Activated CD8-positive, alpha-beta T cell treated with anti-CD3 and anti-CD28 coated beads for 36 hours (primary cell): Measurements from ENCODE around the gene BFSP1. TPM values are rescaled to one million over a fixed set of nuclear protein-coding genes. Genes with fewer than 3 reads are reported as not detected.

ENCODE experiments used
- ATAC-seq: fragments of 200-7000 bp; cut with Tn5 transposase; one replicate; pipeline ENCODE4 v1.10.0; 2021; ENCODE audit warnings: mild to moderate bottlenecking, moderate library complexity
- CTCF ChIA-PET: fragments of 350-600 bp; sonication (Branson Sonifier 250); formaldehyde crosslinking; loops from one replicate; lab custom pipeline; 2021; ENCODE audit warnings: antibody characterized with exemption; lab: Charles Lee
- POLR2A ChIA-PET: fragments of 350-600 bp; sonication (Branson Sonifier 250); formaldehyde crosslinking; loops from one replicate; lab custom pipeline; 2021; ENCODE audit warnings: antibody characterized with exemption; lab: Charles Lee
- DNase-seq: peaks from one replicate; pipeline ENCODE4 v3.0.0-alpha.2; 2020
- H3K27ac Mint-ChIP-seq: one replicate; pipeline ENCODE4 v1.8.0; 2021; ENCODE audit warnings: mild to moderate bottlenecking, mixed read lengths
- H3K27me3 Mint-ChIP-seq: one replicate; pipeline ENCODE4 v1.8.0; 2021; ENCODE audit warnings: mixed read lengths
- H3K36me3 Mint-ChIP-seq: one replicate; pipeline ENCODE4 v1.8.0; 2021; ENCODE audit warnings: low read depth, mixed read lengths
- H3K4me1 Mint-ChIP-seq: one replicate; pipeline ENCODE4 v1.8.0; 2021; ENCODE audit warnings: low read depth, mixed read lengths
- H3K4me3 Mint-ChIP-seq: one replicate; pipeline ENCODE4 v1.8.0; 2021; ENCODE audit warnings: mild to moderate bottlenecking, moderate library complexity, mixed read lengths
- H3K9me3 Mint-ChIP-seq: one replicate; pipeline ENCODE4 v1.8.0; 2021; ENCODE audit warnings: mixed read lengths
- intact Hi-C: fragments of 100-400 bp; cut with micrococcal nuclease; formaldehyde crosslinking; loops from one replicate; pipeline ENCODE4 v1.10.0; 2022
- total RNA-seq, 2 experiments: library from RNA; stranded (reverse); gene quantifications; one replicate each; pipeline ENCODE4 v1.2.3, GENCODE V29; 2021
- TF ChIP-seq, protein P1 (sequence below): fragments of 200-600 bp; IDR thresholded peaks from one replicate; pipeline ENCODE4 v1.8.0; 2022; ENCODE audit warnings: antibody characterized with exemption, mild to moderate bottlenecking

BFSP1 gene
- total RNA-seq, 2 experiments from 2014 or later, result 0.18 TPM

DNA sequence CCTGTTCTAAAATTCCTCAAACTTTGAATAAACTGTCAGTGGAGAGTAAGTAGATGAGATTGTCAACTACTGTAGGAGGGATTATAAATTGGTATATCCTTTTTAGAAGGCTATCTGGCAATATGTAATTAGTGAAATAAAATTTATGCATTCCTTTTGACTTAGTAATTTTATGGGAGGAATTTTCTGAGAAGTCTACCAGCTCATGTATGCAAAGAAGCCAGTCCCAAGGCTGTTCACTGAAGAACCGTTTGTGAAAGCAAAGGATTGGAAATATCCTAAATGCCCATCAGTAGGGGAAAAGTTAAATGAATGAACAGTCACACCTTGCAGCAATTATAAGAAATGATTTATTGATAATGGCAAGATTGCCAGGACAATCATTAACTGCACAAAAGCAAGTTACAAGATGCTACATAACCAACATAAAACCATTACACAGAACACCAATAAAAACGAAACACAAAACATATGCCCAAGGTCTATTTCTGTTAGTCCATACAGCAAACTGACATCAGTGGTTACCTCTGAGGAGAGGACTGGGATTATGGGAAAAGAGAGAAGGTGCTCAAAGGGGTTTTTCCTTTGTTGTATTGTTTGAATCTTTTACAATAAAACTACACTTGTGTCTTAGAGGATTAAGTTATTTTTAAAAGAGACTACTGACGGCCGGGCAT lies 34.1 kb upstream of the BFSP1 start:
- CTCF ChIA-PET, result no interaction called here
- Mint-ChIP-seq H3K9me3 (no peaks in the 10 kb centered on the region), H3K4me1 (peaks cover 11% of the 10 kb centered on the region), H3K27me3 (peaks cover 2% of the 10 kb centered on the region), H3K27ac (no peak overlapping the region), H3K4me3 (no peak overlapping the region), H3K36me3 (no peaks in the 10 kb centered on the region)
- POLR2A ChIA-PET, result no interaction called here
- intact Hi-C loops, result no loop called here
- TF ChIP-seq, protein P1, sequence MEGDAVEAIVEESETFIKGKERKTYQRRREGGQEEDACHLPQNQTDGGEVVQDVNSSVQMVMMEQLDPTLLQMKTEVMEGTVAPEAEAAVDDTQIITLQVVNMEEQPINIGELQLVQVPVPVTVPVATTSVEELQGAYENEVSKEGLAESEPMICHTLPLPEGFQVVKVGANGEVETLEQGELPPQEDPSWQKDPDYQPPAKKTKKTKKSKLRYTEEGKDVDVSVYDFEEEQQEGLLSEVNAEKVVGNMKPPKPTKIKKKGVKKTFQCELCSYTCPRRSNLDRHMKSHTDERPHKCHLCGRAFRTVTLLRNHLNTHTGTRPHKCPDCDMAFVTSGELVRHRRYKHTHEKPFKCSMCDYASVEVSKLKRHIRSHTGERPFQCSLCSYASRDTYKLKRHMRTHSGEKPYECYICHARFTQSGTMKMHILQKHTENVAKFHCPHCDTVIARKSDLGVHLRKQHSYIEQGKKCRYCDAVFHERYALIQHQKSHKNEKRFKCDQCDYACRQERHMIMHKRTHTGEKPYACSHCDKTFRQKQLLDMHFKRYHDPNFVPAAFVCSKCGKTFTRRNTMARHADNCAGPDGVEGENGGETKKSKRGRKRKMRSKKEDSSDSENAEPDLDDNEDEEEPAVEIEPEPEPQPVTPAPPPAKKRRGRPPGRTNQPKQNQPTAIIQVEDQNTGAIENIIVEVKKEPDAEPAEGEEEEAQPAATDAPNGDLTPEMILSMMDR, result no peak
- ATAC-seq, result no peak
- DNase-seq, result no peak

DNA sequence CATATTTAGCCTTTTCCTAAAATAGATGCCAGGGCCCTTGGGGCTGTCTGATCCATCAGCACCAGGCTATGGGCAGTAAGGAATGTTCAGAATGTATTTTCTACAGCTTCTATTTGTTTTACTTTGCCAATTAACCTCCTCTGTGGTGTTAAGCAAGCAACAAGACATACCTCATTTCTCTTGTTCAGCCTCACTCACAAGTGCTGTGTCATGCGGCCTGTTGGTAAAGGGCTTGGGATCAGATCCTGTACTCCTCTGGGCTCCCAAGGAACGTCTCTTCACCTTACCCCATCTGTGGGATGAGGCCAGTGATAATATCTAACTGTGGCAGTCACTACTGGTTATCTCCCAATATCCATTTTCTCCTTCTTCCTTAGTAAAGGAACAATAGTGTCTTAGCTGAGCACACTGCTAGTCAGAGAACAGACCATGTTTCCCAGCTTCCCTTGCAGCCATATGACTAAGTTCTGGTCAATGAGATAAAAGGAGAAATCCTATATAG lies 31.7 kb upstream of the BFSP1 start:
- no peak for DNase-seq
- H3K27ac Mint-ChIP-seq, result no peak overlapping the region
- H3K27me3 Mint-ChIP-seq, result peaks cover 2% of the 10 kb centered on the region
- intact Hi-C loops, result no loop called here
- no peak overlapping the region for H3K4me3 Mint-ChIP-seq
- H3K9me3 Mint-ChIP-seq, result no peaks in the 10 kb centered on the region
- no peaks in the 10 kb centered on the region for H3K36me3 Mint-ChIP-seq
- ChIA-PET CTCF (no interaction called here), POLR2A (no interaction called here)
- TF ChIP-seq, protein P1, result no peak
- ATAC-seq, result no peak
- peaks cover 33% of the 10 kb centered on the region for H3K4me1 Mint-ChIP-seq

DNA sequence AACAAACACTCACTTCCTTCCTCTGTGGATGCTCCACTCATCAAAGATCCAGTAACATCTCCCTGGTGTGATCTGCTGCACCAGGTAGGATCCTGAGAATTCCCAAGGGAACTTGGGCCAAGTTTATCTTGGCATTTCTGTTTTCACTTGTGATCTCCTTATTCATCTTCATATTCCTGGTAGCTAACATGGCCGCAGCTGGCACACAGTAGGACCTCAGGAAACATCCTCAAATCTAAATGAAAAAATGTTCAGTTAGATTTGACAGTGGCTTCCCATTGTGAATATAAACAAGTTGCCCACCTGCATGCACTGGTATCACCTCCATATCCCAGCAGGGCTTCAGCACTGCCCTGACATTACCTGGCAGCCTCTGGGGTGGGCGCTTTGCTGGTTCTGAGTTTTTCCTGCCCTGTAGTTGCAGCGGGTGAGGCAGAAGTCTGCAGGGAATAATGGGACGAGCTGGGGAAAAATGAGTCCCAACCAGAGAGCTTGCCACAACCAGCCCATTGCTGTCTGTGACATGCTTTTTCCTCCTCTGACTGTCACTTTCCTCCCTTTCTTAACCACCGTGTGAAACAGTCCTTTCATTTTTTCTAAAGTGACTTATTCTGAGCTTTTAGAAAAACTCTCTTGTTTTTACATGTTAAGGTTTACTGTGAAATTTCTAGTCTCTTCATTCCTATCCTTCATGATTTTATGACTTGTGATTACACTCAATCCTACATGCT lies 29.3 kb upstream of the BFSP1 start:
- CTCF ChIA-PET, result interaction anchor here (1.3 kb wide), 1 partner anchor 9 kb away, joined by 4 read pairs; the partner anchor contains the start of gene DSTN
- TF ChIP-seq, protein P1, result no peak
- Mint-ChIP-seq H3K4me3 (no peak overlapping the region), H3K27ac (peak overlapping the region; percentile 57), H3K36me3 (no peaks in the 10 kb centered on the region), H3K9me3 (no peaks in the 10 kb centered on the region), H3K4me1 (peaks cover 33% of the 10 kb centered on the region), H3K27me3 (no peaks in the 10 kb centered on the region)
- POLR2A ChIA-PET, result no interaction called here
- peak; percentile 29 for DNase-seq
- intact Hi-C loops, result no loop called here
- peak; percentile 41 for ATAC-seq

DNA sequence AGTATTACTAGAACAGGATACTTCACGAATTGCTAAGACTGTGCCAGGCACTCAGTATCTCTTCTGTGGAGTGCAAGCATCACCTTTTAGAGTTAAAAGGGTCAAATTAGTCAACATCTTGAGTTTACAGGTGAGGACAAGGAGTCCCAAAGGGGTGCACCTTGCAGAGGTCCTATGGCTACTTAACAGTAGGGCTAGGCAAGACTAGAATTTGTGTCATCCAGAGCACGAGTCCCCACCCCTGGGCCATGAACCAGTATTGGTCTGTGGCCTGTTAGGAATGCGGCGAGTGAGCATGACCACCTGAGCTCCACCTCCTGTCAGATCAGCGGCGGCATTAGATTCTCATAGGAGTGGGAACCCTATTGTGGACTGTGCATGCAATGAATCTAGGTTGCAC lies 28.2 kb upstream of the BFSP1 start:
- no peak overlapping the region for H3K4me3 Mint-ChIP-seq
- DNase-seq (no peak), ATAC-seq (no peak)
- H3K9me3 Mint-ChIP-seq, result no peaks in the 10 kb centered on the region
- no peak overlapping the region for H3K27ac Mint-ChIP-seq
- ChIA-PET POLR2A (interaction anchor here (0.6 kb wide), 2 partner anchors 20 to 130 kb away, joined by 3 to 6 read pairs; no protein-coding TSS in a partner anchor), CTCF (interaction anchor here (1.1 to 1.9 kb wide), 2 partner anchors 11 to 23 kb away, joined by 4 read pairs; no protein-coding TSS in a partner anchor)
- H3K27me3 Mint-ChIP-seq, result no peaks in the 10 kb centered on the region
- H3K36me3 Mint-ChIP-seq, result no peaks in the 10 kb centered on the region
- intact Hi-C loops, result no loop called here
- TF ChIP-seq, protein P1, result no peak
- H3K4me1 Mint-ChIP-seq, result peaks cover 33% of the 10 kb centered on the region

DNA sequence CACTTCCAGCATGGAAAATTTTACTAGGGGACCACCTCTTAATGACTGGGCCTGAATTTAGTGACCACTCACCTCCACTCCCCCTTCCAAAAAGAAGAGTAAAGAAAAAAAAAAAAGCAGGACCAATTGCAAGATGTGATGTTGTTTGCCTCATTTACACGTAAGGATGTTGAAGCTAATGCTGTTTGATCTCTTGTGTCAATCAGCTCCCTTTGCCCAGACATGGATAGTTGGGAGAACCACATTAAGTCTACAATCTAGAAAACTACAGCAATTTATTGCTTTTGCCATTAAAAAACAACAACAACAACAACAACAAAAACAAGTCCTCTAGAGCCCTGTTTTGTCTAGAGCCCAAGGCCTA lies 27.7 kb upstream of the BFSP1 start:
- ChIA-PET POLR2A (interaction anchor here (0.6 kb wide), 2 partner anchors 21 to 130 kb away, joined by 3 to 6 read pairs; no protein-coding TSS in a partner anchor), CTCF (interaction anchor here (1.1 to 1.9 kb wide), 2 partner anchors 12 to 22 kb away, joined by 4 read pairs; no protein-coding TSS in a partner anchor)
- peaks cover 33% of the 10 kb centered on the region for H3K4me1 Mint-ChIP-seq
- H3K27me3 Mint-ChIP-seq, result no peaks in the 10 kb centered on the region
- DNase-seq (no peak), ATAC-seq (no peak)
- H3K4me3 Mint-ChIP-seq, result no peak overlapping the region
- TF ChIP-seq, protein P1, result no peak
- intact Hi-C loops, result no loop called here
- peak overlapping the region; percentile 79 for H3K27ac Mint-ChIP-seq
- no peaks in the 10 kb centered on the region for H3K9me3 Mint-ChIP-seq
- H3K36me3 Mint-ChIP-seq, result no peaks in the 10 kb centered on the region
